ENCODE results near the gene DPP8. TPM values are rescaled to one million over a fixed set of nuclear protein-coding genes. Genes with fewer than 3 reads are reported as not detected.

Gene DPP8
- polyA plus RNA-seq, 2 of the 4 experiments (the other 2 are of a cell fraction) = 24.4 to 41.8 TPM

- H3K4me3 ChIP-seq = no peak overlapping the region
- ATAC-seq = no peak
- peaks cover 28% of the 10 kb centered on the region for H3K4me1 ChIP-seq
- no peak for TF ChIP-seq CHD2 (IDR thresholded peaks at IDR 0.05; ENCODE audit: low read length, partially characterized antibody)
- no peak for TF ChIP-seq HMGXB4 (CRISPR knock-in tag; IDR thresholded peaks at IDR 0.05; ENCODE audit: borderline replicate concordance)
- TF ChIP-seq EHF (CRISPR knock-in tag; IDR thresholded peaks at IDR 0.05) = no peak
- peak; percentile 79 for TF ChIP-seq MAFK (IDR thresholded peaks at IDR 0.05; ENCODE audit: partially characterized antibody)
- no peaks in the 10 kb centered on the region for H3K9me3 ChIP-seq
- FAIRE-seq = no peak
- ChIA-PET POLR2A (no interaction called here), CTCF (interaction anchor here (0.7 to 15.0 kb wide), 4 partner anchors 8 to 1497 kb away, joined by 3 to 256 read pairs (median 22); partner anchors contain the start of gene IGDCC4)
- H3K27ac ChIP-seq = no peak overlapping the region
- no peak overlapping the region for H3K4me2 ChIP-seq
- 82% methylated on average over 7 of the region's 7 CpGs for WGBS (ENCODE audit: missing lambda C conversion rate)
- DNase-seq (ENCODE audit: low read depth in 1 of 2, low spot score in 1 of 2) = no peak
Observed at GRCh38 chr15:65408324-65409035, 109.0 kb downstream of the DPP8 start.

- H3K9me3 ChIP-seq = no peaks in the 10 kb centered on the region
- FAIRE-seq = peak; percentile 56
- ChIA-PET CTCF (interaction anchor here (15.0 kb wide), 1 partner anchor 11 kb away, joined by 256 read pairs; the partner anchor contains the start of gene IGDCC4), POLR2A (no interaction called here)
- no peak overlapping the region for H3K4me2 ChIP-seq
- no peak for ATAC-seq
- H3K4me1 ChIP-seq = peaks cover 8% of the 10 kb centered on the region
- no peak overlapping the region for H3K4me3 ChIP-seq
- no peak overlapping the region for H3K27ac ChIP-seq
- 83% methylated on average over 10 of the region's 10 CpGs for WGBS (ENCODE audit: missing lambda C conversion rate)
- TF ChIP-seq HEYL (CRISPR knock-in tag; IDR thresholded peaks at IDR 0.05) = no peak
- no peak for TF ChIP-seq FOSB (CRISPR knock-in tag; IDR thresholded peaks at IDR 0.05)
- no peak for TF ChIP-seq HMGXB4 (CRISPR knock-in tag; IDR thresholded peaks at IDR 0.05; ENCODE audit: borderline replicate concordance)
- TF ChIP-seq ATOH8 (CRISPR knock-in tag; IDR thresholded peaks at IDR 0.05; ENCODE audit: low read depth) = no peak
- no peak for TF ChIP-seq USF2 (IDR thresholded peaks at IDR 0.05)
- TF ChIP-seq CEBPB (IDR thresholded peaks at IDR 0.05) = no peak
- no peak for TF ChIP-seq NPAS2 (CRISPR knock-in tag; IDR thresholded peaks at IDR 0.05; ENCODE audit: borderline replicate concordance)
- no peak for TF ChIP-seq PHF8 (IDR thresholded peaks at IDR 0.05; ENCODE audit: borderline replicate concordance, low read depth)
- TF ChIP-seq HDAC2 (IDR thresholded peaks at IDR 0.05) = no peak
- TF ChIP-seq SMC3 (IDR thresholded peaks at IDR 0.05) = no peak
- no peak for TF ChIP-seq RAD21 (conservative IDR thresholded peaks at IDR 0.05 in 1 of 2, IDR thresholded peaks at IDR 0.05 in 1 of 2)
- no peak for TF ChIP-seq POLR2AphosphoS2 (conservative IDR thresholded peaks at IDR 0.05; ENCODE audit: low read length)
- no peak for TF ChIP-seq MAFK (IDR thresholded peaks at IDR 0.05; ENCODE audit: partially characterized antibody)
- no peak for TF ChIP-seq MAX (IDR thresholded peaks at IDR 0.05)
- TF ChIP-seq EHMT2 (IDR thresholded peaks at IDR 0.05; ENCODE audit: low read depth) = no peak
- no peak for TF ChIP-seq JUN (IDR thresholded peaks at IDR 0.05)
- no peak for DNase-seq (ENCODE audit: low read depth in 1 of 2, low spot score in 1 of 2)
Observed at GRCh38 chr15:65406424-65407000, 111.0 kb downstream of the DPP8 start.

All from A549 (cell line).